ENCODE results near the gene TAOK1. TPM values are rescaled to one million over a fixed set of nuclear protein-coding genes. Genes with fewer than 3 reads are reported as not detected.
A peak's percentile ranks its signal among the peaks of the same experiment; 100 is the strongest.

The TAOK1 gene
- total RNA-seq, 1 donor from 2014 or later = 32.1 TPM

DNA sequence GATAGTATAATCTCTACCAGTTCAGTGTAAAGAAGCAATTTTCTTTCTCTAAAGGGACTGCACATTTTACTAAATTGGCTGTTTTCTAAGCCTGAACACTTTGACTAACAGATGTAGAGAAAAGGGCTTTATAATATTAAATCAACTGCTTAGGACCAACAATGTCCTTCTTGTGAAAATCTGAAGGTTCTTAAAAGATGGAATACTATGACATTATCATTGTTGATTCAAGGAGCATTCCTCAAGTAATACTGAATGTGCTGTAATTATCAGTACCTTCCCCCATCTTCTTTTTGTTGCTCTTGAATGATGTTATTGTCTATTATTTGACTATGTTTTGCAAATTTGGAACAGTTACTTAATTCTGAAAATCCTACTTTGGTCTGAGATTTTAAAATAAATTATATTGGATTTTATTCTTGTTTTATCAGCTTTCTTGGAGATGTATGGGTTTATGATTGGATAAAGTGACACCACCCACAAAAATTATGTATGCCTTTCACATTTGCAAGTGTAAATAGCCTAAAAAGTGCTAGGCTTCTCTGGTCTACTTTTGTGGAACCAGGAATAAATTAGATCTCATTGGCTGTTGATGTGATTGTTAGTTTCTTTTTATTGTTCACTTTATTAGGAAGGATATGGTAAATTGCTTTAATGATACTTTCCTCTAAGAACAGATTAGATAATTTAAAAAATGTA lies 53.0 kb downstream of the TAOK1 start:
- no peak for DNase-seq (ENCODE audit: low read depth)
- no peak for FAIRE-seq
- TF ChIP-seq, protein P1, sequence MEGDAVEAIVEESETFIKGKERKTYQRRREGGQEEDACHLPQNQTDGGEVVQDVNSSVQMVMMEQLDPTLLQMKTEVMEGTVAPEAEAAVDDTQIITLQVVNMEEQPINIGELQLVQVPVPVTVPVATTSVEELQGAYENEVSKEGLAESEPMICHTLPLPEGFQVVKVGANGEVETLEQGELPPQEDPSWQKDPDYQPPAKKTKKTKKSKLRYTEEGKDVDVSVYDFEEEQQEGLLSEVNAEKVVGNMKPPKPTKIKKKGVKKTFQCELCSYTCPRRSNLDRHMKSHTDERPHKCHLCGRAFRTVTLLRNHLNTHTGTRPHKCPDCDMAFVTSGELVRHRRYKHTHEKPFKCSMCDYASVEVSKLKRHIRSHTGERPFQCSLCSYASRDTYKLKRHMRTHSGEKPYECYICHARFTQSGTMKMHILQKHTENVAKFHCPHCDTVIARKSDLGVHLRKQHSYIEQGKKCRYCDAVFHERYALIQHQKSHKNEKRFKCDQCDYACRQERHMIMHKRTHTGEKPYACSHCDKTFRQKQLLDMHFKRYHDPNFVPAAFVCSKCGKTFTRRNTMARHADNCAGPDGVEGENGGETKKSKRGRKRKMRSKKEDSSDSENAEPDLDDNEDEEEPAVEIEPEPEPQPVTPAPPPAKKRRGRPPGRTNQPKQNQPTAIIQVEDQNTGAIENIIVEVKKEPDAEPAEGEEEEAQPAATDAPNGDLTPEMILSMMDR (IDR thresholded peaks at IDR 0.05; ENCODE audit: insufficient read depth, low read length, severe bottlenecking) = no peak
- no peak overlapping the region for H3K4me3 ChIP-seq (ENCODE audit: low read depth, low read length)
- no peaks in the 10 kb centered on the region for H3K36me3 ChIP-seq (ENCODE audit: control insufficient read depth, insufficient read depth, low read length)
- H3K27me3 ChIP-seq (ENCODE audit: control insufficient read depth, insufficient read depth, low read length) = no peaks in the 10 kb centered on the region

DNA sequence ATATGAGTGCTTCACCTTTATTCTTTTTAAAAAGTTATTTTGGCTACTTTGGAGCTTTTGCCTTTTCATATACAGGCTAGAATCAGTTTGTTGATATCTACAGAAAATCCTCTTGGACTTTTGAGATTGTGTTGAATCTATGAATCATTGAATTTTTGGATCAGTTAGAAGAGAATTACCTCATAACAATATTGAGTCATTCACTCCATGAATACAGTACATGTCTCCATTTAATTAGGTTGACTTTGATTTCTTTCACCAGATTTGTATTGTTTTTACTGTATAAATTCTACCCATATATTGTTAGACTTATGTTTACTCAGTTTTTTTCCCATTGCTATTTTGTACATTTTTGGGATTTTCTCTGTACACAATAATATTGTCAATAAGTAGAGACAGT lies 54.4 kb downstream of the TAOK1 start:
- Histone ChIP-seq H3K4me3 (ENCODE audit: low read depth, low read length) (no peak overlapping the region), H3K36me3 (ENCODE audit: control insufficient read depth, insufficient read depth, low read length) (no peaks in the 10 kb centered on the region), H3K27me3 (ENCODE audit: control insufficient read depth, insufficient read depth, low read length) (no peaks in the 10 kb centered on the region)
- TF ChIP-seq, protein P1 (IDR thresholded peaks at IDR 0.05; ENCODE audit: insufficient read depth, low read length, severe bottlenecking) = no peak
- FAIRE-seq (no peak), DNase-seq (ENCODE audit: low read depth) (peak; percentile 82)

DNA sequence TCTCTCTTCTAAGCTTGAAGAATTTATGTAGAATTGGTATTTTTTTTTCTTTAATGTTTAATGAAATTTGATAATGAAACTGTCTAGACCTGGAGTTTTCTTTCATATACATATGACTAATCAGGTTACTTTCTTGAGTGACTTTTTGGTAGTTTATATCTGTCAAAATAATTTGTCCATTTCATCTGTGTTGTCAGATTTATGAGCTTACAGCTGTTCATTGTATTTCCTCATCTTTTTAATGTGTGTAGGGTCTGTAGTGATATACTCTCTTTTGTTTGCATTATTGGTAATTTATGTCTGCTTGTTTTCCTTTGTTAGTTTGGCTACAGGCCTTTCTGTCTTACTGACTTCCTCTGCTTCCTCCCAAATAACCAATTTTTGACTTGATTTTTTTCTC lies 55.7 kb downstream of the TAOK1 start:
- FAIRE-seq (no peak), DNase-seq (ENCODE audit: low read depth) (no peak)
- no peaks in the 10 kb centered on the region for H3K27me3 ChIP-seq (ENCODE audit: control insufficient read depth, insufficient read depth, low read length)
- TF ChIP-seq, protein P1 (IDR thresholded peaks at IDR 0.05; ENCODE audit: insufficient read depth, low read length, severe bottlenecking) = no peak
- no peaks in the 10 kb centered on the region for H3K36me3 ChIP-seq (ENCODE audit: control insufficient read depth, insufficient read depth, low read length)
- H3K4me3 ChIP-seq (ENCODE audit: low read depth, low read length) = no peak overlapping the region

DNA sequence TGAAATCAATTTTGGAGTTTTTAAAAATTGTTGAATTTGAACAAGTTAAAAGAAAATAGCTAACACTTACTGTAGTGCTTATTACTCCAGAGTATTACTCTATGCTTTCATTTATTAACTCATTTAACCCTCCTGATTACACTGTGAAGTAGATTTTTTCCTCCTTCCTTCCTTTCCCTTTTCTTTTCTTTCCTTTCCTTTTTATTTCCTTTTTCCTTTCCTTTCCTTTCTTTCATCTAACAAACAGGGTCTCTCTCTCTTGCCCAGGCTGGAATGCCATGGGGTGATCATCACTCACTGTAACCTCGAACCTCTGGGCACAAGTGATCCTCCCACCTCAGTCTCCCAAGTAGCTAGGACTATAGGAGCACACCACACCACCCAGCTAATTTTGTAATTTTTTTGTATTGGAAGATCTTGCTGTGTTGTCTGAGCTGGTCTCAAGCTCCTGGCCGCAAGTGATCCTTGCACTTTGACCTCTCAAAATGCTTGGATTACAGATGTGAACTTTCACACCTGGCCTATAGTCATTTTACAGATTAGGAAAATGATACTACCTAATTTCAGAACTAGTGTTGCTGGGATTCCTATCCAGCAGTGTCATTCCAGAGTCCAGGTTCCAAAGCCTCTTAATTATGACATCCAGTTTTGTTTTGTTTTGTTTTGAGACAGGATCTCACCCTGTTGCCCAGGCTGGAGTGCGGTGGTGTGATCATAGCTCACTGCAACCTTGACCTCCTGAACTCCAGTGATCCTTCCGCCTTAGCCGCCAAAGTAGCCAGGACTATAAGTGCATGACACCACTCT lies 59.9 kb downstream of the TAOK1 start:
- no peak for DNase-seq (ENCODE audit: low read depth)
- H3K27me3 ChIP-seq (ENCODE audit: control insufficient read depth, insufficient read depth, low read length) = no peaks in the 10 kb centered on the region
- FAIRE-seq = no peak
- TF ChIP-seq, protein P1 (IDR thresholded peaks at IDR 0.05; ENCODE audit: insufficient read depth, low read length, severe bottlenecking) = no peak
- no peak overlapping the region for H3K4me3 ChIP-seq (ENCODE audit: low read depth, low read length)
- H3K36me3 ChIP-seq (ENCODE audit: control insufficient read depth, insufficient read depth, low read length) = peaks cover 9% of the 10 kb centered on the region

DNA sequence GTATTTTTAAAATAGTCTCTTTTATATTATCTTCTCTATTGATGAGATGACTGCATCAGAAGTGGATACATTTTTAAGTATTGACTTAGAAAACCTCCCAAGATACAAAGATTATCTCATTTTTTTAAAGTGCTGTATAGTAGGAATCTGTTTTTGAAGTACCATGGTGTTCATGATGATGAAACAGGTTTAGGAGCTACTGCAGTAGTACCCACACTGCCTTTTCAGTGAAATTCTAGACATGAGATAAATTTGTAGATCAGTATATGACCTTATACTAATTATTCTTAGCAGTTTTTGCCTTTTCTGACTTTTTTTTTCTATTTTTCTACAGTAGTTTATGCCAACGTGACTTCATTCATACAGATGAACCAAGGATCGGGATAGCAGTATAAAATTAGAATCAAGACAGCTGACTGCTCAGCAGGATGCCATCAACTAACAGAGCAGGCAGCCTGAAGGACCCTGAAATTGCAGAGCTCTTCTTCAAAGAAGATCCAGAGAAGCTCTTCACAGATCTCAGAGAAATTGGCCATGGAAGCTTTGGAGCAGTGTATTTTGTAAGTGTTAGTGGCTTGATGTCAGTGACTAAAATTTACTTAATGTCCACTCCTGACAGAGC lies 61.1 kb downstream of the TAOK1 start:
- no peak for FAIRE-seq
- TF ChIP-seq, protein P1 (IDR thresholded peaks at IDR 0.05; ENCODE audit: insufficient read depth, low read length, severe bottlenecking) = no peak
- no peaks in the 10 kb centered on the region for H3K27me3 ChIP-seq (ENCODE audit: control insufficient read depth, insufficient read depth, low read length)
- no peak for DNase-seq (ENCODE audit: low read depth)
- H3K36me3 ChIP-seq (ENCODE audit: control insufficient read depth, insufficient read depth, low read length) = peaks cover 9% of the 10 kb centered on the region
- H3K4me3 ChIP-seq (ENCODE audit: low read depth, low read length) = no peak overlapping the region

All from bronchial epithelial cell (primary cell).